Left hindlimb (tissue), 1 donor: ENCODE measurements around the gene CABLES2.

Source experiments
- DNase-seq: peaks from one replicate; pipeline ENCODE4 v3.0.0-alpha.2; 2018

The CABLES2 gene

DNA sequence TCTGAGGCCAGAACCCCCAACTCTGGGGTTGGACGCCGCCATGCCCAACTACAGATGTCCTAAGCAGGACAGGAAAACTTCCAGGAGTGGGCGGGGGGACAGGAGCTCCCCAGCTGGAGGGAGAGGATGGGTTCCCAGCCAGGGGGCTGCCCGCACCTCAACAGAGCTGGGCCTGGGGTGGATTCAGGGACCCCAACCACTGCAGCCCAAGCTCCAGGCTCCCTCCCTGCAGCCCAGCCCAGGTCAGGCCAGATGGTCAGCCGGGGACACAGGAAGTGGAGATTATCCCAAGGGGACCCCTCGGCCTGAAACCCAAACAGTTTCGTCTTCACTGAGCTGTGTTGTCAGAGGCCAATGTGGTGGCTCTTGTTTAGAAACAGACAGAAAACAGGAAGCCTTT is 49.4 kb downstream of the CABLES2 start:
- peak; percentile 37 for DNase-seq

DNA sequence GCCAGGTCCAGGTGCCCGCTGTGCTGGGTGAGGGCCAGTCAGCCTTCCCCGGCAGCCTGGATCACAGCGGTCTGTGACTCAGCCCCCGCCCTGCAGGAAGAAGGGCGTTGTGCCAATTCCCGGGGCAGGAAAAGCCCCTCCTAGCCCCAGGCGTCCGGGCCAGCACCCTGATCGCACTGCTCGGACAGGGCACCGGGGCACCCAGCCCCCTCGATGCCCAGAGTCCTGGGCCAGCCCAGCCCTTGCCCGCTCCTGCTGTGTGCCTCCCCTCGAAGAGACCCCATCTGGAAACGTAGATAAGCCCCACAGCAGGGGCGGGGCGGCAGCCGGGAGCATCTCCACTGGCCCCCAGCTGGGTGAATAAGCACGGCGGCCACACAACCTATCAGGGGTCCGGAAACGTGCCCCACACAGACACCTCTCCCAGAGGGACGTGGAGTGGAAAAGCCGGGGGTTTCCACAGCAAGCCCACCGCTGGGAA is 49.9 kb downstream of the CABLES2 start:
- DNase-seq, result peak; percentile 56

DNA sequence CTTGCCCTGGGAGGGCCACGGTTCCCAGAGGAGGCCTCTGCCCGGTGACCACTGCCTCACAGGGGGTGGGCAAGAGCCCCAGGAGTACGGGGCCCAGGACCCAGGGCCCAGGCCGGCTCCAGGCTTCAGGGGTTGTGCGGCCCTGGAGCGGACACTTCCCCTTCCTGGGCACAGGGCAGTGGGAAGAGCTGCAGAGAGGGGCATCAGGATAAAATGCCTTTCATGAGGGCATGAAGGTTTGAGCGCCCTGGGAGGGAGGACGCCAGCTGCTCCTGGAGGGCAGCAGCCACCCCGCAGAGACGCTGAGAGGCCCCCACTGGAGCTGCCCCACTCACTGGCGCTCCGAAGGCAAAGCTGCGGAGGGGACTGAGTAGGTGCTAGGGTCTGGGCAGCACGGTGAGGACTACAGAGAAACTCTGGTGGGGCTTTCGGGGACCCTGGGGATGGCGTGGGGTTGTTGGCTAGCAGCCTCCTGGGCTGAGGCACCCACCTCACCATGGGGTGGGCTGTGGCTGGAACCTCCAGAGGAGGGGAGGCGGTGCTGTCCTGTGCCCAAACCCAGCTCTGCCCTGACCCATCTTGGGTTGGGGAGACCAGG is 50.4 kb downstream of the CABLES2 start:
- DNase-seq, result no peak

DNA sequence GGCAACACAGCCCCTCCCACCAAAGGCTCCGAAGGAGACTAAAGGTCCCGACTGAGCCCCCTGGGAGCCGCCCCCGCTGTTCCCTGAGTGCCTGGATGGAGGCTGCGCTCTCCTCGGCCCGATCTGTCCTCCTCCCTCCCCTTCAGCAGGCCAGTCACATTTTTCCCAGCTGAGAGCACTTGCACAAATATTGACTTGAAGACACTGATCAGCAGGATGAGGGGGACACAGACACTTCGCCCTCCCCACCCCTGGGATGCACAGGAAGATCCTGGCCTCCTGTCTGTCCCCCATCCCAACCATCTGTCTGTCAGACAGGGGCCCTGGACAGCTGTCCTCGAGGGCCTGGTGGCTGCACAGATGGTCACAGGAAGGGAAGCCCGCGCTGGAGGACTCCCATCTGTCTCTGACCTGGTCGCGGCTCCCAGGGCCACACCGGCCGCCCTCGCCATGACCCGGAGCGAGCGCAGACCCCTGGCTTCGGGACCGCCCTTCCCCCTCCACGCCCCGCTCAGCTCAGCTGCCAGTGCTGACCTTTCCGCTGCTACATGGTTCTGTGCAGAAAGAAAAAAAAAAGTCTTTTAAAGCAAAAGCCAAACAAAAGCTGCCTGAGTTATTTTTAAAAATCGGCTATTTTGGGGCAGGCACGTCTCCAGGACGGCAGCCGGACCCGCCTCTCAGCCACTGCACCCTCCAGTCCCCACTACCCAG is 51.1 kb downstream of the CABLES2 start:
- DNase-seq, result peak; percentile 62

DNA sequence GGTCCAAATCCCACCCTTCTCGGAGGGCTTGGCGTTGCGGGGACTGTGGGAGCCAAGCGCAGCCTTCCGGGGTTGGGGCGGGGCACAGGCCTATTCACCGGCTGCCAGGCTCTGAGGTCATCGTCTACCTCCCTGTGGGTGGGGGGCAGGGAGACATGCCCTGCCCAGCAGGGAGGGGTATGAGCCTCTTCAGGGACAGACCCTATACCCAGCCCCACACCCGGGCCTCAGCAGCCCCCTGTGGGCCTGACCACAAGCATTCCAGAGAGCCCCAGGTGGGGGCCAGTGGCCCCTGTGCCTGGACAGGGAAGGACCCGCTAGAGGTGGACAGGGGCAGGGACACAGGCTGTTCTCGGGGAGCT is 51.6 kb downstream of the CABLES2 start:
- peak; percentile 48 for DNase-seq

DNA sequence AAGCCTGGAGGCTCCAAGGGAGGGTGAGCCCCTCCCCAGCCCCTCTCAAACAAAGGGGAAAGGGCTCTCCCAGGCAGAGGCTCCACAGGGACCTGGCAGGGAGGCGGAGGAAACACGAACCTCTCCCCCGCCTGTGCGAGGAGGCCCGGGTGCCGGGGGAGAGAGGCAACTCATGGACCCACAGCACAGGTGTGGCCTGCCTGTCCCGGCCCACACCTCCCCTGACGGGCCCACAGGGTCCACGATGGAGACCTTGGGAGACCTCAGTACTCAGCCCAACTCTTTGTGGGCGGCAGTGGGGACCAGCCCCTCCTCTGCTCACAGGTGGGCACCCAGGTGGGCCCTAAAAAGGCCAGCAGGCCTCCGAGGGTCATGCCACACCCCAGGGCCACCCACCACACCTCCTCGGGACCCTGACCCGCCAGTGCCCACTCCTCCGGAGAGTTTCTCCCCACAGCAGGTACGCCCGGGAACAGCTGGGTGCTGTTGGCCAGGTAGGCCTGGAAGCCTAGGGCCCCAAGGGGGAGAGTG is 52.2 kb downstream of the CABLES2 start:
- no peak for DNase-seq

DNA sequence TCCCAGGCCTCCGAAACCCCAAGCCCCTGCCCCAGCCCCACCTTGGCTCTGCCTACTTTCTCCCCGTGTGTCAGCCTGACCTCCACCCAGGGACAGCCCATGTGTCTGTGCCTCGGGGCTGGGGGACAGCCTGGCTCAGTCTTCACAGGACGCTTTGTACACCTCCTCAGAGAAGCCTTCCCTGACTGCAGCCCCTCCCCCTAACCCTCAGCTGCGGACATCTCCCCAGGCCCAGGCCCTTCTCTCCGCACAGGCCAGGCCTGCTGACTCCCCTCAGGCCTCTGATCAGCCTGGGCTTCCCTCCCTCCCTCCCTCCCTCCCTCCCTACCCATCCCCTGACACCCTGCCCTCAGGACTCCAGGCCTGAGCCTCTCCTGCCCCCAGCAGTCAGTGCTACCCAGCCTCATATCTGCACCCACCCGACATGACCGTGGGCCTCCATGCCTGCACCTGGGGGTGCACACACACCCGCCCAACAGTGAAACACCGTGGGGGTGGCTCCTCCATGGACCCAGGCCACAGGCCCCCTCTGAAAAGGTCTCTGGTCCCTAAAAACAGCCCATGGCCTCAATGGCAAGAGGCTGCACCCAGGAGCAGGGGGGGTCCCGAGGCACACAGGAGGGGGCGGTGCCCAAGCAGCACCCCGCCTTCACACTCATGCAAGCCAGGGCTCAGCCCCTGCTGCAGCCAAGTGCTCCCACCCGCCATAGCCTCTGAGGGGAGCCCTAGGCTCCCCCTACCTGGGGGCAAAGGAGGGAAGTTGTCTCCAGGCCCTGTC is 52.9 kb downstream of the CABLES2 start:
- peak; percentile 28 for DNase-seq

DNA sequence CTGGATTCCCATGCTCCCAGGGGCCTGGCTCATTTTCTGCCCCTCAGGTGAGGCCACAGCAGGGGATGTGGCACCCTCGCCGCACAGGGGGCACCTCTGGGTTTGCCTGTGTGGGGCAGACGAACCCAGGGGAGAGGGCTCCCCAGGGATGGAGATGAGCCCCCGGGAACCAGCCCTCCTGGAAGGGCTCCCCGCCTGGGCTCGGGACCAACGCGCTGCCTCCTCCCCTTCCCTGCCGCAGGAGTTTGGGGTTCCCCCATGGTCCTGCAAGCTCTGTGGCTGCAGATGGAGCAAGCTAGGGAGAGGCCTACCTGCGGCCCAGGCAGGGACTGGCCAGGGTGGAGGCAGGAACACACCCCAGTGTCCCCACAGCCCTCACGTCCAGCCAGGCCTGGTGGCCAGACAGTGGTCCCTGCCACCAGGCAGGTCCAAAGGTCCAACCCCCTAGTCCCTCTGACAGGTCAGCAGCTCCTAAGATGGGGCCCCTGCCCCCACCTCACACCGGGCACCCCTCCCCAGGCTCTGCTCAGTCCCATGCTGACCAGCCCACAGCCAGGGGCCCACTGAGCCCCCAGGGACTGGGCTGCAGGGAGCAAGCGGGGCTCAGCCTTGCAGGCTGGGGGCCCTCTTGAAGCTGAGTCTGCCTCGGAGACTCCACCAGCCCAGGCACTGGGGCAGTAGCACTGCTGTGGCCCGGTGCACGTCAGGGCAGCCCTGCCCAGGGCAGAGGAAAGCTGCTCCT is 53.6 kb downstream of the CABLES2 start:
- peak; percentile 26 for DNase-seq

DNA sequence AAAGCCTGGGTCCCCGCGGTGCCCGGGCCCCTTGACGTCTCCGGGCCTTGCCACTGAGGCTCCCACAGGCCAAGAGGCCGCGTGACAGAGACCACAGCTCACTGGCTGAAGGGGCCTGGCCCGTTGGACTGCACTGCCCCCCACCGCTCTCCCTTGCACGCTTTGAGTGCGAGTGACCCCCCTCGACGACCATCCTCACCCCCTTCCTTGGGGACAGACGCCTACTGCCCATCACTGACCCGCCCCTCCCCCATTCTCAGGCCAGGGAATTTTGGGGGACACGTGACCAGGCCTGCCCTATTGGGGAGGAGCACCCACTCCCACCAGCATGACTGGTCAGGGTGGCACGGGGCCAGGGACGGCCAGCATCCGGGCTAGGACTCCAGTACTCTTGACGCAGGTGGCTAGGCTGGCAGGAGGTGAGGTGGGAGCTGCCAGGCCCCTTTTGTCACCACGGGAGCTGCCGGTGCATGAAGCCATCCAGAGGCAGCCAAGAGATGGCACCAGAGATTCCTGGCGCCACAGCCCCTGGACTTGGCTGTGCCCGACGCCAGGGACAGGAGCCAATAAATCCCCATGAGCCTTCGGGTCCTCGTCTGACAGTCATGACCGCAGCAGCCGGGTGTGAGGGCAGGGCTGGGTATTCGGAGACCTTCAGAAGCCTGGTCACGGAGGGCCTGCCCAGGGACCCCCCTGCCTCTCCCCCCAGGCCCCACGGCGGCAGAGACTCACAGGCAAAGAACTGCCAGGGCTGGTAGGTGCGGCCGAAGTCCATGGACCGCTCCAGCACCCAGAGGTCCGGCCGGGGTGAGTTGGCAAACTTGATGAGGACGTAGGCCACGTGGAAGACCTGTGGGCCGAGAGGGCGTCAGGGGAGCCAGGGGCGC is 54.4 kb downstream of the CABLES2 start:
- DNase-seq, result peak; percentile 36

DNA sequence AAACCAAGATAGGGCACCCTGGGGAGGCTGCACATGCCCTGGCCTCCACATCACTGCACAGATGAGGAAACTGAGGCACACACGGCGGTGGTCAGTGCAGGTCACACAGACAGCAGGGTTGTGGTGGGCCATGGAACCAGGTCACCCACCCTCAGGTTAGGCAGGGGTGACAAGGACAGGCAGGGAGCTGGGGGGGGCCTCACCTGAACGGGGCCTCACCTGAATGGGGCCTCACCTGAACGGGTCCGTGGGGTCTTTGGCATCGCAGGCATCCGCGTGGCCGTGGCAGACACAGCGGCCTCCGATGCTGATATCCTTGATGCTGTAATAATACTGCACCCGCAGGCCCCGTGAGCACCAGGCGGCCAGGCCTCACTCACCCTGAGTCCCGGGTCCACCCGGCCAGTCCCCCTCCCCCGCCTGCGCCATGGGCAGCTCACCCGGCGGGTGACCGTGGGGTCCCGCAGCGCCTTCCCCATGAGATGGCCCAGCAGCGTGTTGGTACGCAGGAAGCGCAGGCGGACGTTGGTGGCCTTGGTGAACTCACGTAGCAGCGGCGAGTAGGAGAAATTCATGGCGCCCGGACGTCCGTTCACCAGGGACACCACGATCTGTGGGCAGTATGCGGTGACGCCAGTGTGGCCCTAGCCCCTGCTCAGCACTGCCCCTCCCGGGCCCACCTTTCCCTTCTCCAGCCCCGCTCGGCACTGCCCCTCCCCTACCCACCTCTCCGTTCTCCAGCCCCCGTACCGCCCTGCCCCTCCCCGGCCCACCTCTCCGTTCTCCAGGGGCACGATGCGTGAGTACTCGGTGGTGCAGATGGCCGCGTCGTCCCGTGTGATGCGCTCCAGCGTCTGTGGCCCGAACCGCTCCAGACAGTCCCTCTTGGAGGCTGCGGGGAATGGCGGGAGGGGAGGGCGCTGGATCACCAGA is 55.4 kb downstream of the CABLES2 start:
- peak; percentile 21 for DNase-seq

DNA sequence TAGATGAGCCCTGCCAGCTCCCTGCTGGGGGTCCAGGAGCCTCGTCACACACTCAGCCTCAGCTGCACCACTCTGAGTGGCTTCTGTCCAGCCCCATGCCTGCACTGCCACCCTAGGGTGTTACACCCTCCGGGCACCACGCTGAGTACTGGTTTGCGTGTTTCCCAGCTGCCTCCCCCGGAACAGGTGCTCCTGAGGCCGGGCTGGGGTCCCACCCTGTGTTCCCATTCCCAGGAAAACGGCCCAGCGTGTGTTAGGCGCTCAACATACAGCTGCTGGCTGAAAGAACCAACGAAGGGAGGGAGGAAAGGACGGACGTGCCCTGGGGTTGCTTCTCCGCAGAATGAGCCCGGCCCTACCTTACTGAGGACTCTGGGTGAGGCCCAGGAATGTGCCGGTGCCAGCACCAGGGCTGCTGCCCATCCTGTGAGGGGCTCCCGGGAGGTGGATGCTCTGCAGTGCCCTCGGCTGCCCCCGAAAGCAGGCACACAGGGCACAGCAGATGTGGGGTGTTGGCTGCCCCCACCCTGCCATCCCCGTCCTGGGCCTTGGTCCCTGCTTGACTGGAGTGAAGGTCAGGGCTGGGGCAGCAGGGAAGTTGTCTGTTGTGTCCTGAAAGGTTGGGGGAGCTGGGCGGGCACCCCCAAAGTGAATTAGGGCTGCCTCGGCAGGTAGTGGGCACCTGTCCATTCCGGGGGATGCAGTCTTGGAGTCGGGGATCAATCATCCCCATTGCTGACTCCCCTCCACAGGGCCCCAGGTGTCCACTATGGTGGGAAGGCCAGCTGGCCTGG is 56.3 kb downstream of the CABLES2 start:
- DNase-seq, result peak; percentile 25

DNA sequence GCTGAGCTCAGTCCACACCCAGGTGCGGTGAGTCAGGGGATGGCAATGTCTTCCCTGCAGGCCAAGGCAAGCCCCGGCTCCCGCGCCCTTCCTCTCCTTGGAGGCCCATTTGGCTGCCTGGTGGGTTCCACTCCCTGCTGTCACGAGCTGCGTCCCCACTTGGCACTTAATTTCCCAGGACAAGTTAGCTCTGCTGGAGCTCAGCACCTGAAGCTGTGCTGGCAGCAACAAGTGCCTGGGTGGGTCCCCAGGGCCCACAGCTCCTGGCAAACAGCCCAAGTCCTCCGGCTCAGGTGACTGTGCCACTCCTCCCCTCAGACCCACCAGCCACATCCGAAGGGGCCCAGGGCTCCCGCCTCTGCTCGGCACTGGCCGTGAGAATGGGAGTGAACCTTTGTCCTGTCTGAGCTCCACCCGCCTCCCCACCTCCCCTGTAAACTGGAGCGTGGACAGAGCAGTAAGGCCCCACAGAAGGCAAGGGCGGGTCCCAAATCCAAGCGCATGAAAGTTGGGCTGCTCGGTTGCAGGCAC is 56.9 kb downstream of the CABLES2 start:
- DNase-seq, result peak; percentile 24

DNA sequence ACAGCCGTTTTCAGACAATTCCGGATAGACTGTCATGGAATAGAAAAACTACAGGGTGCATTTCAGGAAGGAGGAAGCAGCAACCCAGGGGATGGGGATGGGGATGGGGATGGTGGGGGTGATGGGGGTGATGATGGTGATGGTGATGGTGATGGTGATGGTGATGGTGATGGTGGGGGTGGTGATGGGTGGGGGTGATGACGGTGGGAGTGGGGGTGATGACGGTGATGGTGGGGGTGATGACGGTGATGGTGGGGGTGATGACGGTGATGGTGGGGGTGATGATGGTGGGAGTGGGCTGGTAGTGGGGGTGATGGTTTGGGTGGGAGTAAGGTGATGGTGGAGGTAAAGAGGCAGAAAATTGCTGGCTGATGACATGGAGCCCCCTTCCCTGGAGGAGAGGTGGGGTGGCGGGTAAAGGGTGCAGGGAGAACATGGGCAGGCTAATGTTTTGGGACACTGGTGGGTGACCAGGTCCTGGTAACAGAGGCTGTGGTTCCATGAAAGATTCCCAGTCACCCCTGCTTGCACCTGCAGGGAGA is 57.5 kb downstream of the CABLES2 start:
- peak; percentile 20 for DNase-seq

DNA sequence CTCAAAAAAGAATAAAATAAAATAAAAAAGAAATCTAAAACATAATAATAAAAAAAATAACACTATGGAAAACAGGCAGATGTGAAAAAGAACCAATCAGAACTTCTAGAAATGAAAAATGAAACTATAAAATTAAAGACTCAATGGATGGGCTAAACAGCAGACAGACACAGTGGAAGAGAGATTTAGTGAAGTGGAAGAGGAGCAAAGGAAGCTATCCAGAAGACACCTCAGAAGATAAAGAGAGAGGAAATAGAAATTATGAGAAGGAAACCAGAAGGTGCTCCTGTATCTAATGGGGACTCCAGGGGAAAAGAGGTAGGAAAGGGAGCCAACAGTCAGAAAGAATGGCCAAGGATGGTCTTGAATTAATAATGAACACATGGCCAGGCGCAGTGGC is 58.5 kb downstream of the CABLES2 start:
- DNase-seq, result no peak

DNA sequence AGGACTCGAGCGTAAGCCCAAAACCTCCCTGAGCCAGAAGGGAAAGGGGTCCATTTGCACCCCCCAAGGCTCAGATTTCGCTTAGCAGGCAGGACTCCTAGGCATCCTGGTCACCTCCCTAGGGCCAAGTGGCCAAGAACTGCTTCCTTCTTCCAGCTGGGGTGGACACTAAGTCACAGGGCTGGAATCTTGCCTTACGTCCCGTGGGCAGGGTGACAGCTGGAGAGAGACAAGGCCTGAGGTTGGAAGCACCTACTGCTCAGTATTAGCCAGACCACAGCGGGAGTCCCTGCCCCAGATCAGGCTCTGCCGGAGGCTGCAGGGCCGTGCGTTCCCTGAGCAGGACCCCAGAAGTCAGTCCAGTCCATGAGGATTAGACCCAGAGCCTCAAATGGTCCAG is 59.6 kb downstream of the CABLES2 start:
- peak; percentile 27 for DNase-seq

DNA sequence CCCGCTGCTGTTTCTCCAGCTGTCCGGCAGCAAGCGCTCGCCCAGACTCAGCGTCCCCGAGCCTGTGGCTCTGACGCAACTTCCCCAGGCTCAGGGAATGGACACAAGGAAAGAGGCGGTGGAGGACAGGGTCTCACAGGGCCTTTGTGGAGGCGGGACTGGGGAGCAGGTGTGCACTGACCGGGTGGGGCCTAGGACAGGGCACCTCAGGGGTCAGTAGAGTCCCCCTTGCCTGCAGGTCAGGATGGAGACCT is 60.0 kb downstream of the CABLES2 start:
- peak; percentile 23 for DNase-seq

DNA sequence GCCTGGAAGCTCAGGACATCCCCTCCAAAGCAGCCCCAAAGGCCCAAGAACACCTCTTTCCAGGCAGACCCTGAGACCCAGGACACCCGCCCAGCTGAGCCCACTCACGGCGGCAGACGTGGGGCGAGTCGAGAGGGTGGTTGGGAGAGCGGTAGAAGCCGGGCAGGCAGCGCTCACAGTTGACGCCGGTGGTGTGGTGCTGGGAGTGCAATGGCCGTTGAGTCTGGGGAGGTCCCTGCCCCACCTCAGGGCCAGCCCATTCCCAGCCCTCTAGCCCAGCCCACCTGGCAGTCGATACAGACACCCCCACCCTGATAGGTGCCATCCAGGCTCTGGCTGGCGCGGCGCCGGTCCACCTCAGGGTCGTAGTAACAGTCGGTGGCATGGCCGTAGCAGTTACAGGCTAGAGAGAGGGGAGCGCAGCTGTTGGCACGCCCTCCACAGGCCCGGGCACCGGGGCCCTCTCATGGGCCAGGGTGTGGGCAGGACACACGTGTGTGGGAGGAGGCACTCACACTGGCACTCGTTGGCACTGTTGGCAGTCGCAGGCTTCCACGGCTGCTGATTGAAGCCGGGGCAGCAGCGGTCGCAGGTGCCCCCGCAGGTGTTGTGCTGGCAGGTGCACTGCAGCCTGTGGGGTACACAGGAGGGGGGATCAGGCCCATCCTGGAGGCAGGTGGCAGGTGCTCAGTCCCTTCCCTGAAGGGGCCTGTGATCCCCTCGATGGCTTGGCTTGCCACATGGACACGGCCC is 60.5 kb downstream of the CABLES2 start:
- peak; percentile 17 for DNase-seq

DNA sequence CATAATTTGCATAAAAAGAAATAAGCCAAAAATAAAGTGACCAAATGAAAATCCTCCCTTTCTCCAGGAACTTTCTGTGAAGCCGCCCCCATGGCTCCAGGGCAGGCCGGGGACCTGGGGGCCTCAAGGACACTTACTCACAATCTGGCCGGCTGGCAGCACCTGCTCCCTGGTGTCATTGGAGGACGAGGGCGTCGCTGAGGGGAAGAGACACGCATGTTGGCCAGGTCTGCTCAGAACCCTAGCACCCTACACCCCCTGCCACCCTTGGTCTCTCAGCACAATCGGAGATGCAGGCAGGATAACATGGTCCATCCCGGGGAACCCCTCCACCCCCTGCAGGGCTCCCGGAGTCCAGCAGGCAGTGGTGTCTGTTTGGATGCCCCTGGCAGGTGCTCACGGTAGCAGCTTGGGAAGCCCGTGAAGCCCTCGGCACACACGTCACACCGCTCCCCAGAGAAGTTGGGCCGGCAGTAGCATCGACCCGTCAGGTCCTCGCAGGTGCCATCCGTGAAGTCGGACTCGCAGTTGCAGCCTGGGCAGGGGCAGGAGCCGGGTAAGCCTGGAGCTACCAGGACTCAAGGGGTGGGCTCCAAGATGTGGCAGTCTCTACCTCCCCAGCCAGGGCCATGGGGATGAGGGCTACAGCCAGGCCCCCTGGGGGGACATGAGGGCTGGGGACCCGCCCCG is 61.3 kb downstream of the CABLES2 start:
- DNase-seq, result peak; percentile 23
